ENCODE data around the gene SUN5.

Gene SUN5

DNA sequence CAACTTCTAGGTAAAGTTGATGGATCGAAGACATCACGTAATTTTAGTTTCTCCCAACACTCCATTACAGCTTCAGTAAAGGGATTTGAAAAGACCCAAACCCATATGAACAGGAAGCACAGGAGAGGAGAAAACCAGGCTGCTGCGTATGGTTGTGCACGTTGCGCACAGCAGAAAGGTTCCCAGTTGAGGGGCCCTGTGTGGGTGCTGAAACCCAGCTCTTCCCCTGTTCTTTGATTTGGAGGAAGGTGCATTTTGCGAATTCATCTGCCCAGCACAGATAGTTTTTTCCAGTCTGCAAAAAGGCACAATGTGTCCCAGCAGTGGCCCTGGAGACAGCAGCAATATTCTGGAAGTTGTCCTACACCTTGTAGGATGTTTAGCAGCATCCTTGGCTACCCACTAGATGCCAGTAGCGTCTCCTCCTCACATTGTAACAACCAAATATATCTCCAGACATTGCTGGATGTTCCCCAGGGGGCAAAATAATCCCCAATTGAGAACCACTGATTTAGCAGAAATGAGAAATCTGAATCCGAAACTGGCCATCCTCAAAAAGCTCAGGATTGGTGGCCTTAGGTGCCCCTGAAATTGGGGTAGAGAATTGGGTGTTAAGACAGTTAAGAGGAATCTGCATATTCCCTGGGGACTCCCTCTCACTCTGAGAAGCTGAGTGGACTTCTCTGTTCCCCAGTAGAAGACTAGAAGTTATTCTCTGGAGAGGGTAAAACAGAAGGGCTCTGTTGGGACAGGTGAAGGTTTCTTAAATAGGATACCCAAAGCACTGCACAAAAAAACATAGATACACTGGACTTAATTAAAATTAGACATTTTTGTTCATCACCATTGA is 12.2 kb downstream of the SUN5 start:
- no peak overlapping the region for H3K4me3 Mint-ChIP-seq
- peaks cover 11% of the 10 kb centered on the region for H3K9me3 Mint-ChIP-seq
- peak overlapping the region; percentile 17 for H3K27ac Mint-ChIP-seq
- peaks cover 48% of the 10 kb centered on the region for H3K4me1 Mint-ChIP-seq
- H3K36me3 Mint-ChIP-seq, result peaks cover 7% of the 10 kb centered on the region
- no peaks in the 10 kb centered on the region for H3K27me3 Mint-ChIP-seq

DNA sequence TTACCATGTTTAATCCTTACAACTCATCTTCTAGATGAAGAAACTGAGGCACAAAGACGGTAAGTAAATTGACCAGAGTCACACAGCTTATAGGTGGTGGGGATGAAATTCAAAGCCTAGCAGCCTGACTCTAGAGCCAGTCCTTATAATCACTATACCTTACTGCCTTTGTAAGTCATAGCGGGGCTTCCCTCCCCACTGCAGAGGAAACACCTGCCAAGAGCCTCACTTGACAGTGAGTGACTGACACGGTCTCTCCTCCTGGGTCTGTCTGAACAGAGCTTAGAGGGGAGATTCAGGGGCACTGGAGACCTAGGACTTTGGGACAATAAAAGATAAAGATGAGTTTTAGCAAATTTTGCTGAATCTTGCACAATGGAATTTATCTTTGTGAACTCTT is 12.8 kb downstream of the SUN5 start:
- Mint-ChIP-seq H3K36me3 (peaks cover 7% of the 10 kb centered on the region), H3K27ac (peak overlapping the region; percentile 17), H3K4me1 (peaks cover 45% of the 10 kb centered on the region), H3K4me3 (no peak overlapping the region), H3K9me3 (peaks cover 11% of the 10 kb centered on the region), H3K27me3 (no peaks in the 10 kb centered on the region)

- H3K36me3 Mint-ChIP-seq, result peaks cover 7% of the 10 kb centered on the region
- no peak overlapping the region for H3K27ac Mint-ChIP-seq
- H3K4me1 Mint-ChIP-seq, result peaks cover 50% of the 10 kb centered on the region
- no peaks in the 10 kb centered on the region for H3K27me3 Mint-ChIP-seq
- no peak overlapping the region for H3K4me3 Mint-ChIP-seq
- peaks cover 11% of the 10 kb centered on the region for H3K9me3 Mint-ChIP-seq
Measured at GRCh38 chr20:32990426-32990825, 13.8 kb downstream of the SUN5 start.

DNA sequence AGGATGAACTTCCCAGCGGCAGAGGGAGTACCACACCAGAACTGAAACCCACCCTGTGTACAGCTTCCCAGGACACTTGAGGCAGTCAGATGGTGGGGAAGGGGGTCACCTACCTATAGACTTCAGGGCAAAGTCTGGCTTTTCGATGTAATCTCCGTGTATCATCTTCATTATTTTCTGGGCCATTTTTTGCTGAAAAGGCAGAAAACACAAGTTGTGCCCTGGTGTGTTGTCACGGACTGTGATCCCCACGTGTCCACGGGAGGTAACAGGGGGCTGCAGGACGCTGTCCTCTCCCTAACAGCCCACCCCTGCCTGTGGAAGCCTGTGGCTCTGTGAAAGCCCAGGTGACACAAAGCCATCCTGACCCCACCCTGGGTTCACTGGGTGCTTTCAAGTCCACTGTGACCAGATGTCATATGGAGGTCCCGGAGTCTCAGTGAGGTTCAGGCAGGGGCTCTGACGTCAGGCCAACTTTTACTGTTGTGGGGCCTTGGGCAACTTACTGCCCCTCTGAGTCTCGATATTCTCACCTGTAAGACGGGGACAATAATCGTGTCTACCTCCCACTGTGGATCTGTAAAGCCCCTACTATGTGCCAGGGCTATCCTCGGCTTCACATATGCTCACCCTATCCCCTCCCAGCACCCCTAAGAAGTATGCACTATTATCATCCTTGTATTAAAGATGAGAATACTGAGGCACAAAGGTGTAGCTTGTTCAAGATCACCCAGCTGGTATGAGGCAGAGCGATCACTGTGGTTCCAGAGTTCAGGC is 14.5 kb downstream of the SUN5 start:
- no peak overlapping the region for H3K4me3 Mint-ChIP-seq
- peaks cover 46% of the 10 kb centered on the region for H3K4me1 Mint-ChIP-seq
- no peaks in the 10 kb centered on the region for H3K27me3 Mint-ChIP-seq
- H3K27ac Mint-ChIP-seq, result peak overlapping the region; percentile 8
- peaks cover 4% of the 10 kb centered on the region for H3K9me3 Mint-ChIP-seq
- peaks cover 2% of the 10 kb centered on the region for H3K36me3 Mint-ChIP-seq

- Mint-ChIP-seq H3K4me1 (peaks cover 45% of the 10 kb centered on the region), H3K36me3 (no peaks in the 10 kb centered on the region), H3K27ac (no peak overlapping the region), H3K4me3 (no peak overlapping the region), H3K9me3 (no peaks in the 10 kb centered on the region), H3K27me3 (no peaks in the 10 kb centered on the region)
Measured at GRCh38 chr20:32988008-32988407, 16.2 kb downstream of the SUN5 start.

- Mint-ChIP-seq H3K9me3 (no peaks in the 10 kb centered on the region), H3K4me3 (no peak overlapping the region), H3K27ac (no peak overlapping the region), H3K4me1 (peaks cover 41% of the 10 kb centered on the region), H3K36me3 (no peaks in the 10 kb centered on the region), H3K27me3 (no peaks in the 10 kb centered on the region)
Measured at GRCh38 chr20:32987044-32987825, 17.0 kb downstream of the SUN5 start.

DNA sequence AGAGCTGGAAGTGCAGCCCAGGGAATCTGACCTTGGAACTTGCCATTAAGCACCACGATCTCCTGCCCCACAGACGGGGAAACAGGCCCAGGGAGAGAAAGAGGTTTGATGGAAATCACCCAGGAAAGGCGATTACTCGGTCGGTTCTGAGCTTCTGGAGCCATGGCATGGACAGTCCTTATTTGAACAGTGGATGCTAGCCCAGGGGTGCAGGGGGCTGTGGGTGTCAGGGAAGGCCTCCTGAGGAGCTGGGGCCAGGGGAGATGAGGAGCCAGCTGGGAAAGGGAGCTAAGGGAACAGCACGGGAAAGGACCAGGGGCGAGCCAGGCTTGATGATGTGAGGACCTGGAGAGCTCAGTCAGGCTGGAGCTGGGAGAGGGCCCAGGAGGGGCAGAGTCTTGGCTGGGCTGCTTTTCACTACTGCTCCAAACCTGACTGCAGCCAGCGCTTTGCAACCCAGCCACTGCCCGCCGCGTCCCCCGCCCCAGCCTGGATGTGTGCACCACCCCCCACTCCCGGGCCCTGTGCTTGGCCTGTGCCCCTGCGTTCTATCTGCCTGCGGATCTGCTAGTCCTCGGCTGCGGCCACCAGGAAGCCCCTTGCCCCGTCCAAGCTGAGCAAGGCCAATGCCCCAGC is 17.8 kb downstream of the SUN5 start:
- H3K27ac Mint-ChIP-seq, result no peak overlapping the region
- H3K36me3 Mint-ChIP-seq, result no peaks in the 10 kb centered on the region
- H3K27me3 Mint-ChIP-seq, result no peaks in the 10 kb centered on the region
- no peak overlapping the region for H3K4me3 Mint-ChIP-seq
- no peaks in the 10 kb centered on the region for H3K9me3 Mint-ChIP-seq
- peaks cover 38% of the 10 kb centered on the region for H3K4me1 Mint-ChIP-seq

DNA sequence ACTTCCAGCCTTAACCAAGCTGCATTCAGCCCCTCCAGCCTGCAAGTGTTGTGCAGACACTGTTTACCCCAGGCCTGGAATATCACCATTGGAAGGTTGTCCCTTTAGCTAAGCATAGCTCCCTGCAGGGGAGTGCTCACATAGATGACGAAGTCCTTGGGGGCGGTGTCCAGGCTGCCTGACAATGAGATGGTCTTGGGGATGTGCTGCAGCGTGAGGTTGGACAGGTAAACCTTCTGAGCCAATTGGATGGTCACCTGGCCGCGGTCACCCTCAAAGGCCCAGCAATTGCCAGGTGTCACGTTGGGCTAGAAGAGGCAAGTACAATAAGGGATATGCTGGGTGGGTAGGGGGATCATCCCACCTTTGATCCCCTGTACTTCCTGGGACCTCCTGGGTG is 18.6 kb downstream of the SUN5 start:
- no peaks in the 10 kb centered on the region for H3K27me3 Mint-ChIP-seq
- peaks cover 37% of the 10 kb centered on the region for H3K4me1 Mint-ChIP-seq
- H3K27ac Mint-ChIP-seq, result no peak overlapping the region
- H3K36me3 Mint-ChIP-seq, result no peaks in the 10 kb centered on the region
- no peak overlapping the region for H3K4me3 Mint-ChIP-seq
- no peaks in the 10 kb centered on the region for H3K9me3 Mint-ChIP-seq

- peaks cover 37% of the 10 kb centered on the region for H3K4me1 Mint-ChIP-seq
- no peak overlapping the region for H3K27ac Mint-ChIP-seq
- H3K4me3 Mint-ChIP-seq, result no peak overlapping the region
- H3K27me3 Mint-ChIP-seq, result no peaks in the 10 kb centered on the region
- no peaks in the 10 kb centered on the region for H3K9me3 Mint-ChIP-seq
- no peaks in the 10 kb centered on the region for H3K36me3 Mint-ChIP-seq
Measured at GRCh38 chr20:32984631-32985354, 19.4 kb downstream of the SUN5 start.

- no peaks in the 10 kb centered on the region for H3K27me3 Mint-ChIP-seq
- H3K4me1 Mint-ChIP-seq, result peaks cover 34% of the 10 kb centered on the region
- no peak overlapping the region for H3K27ac Mint-ChIP-seq
- H3K4me3 Mint-ChIP-seq, result no peak overlapping the region
- no peaks in the 10 kb centered on the region for H3K9me3 Mint-ChIP-seq
- no peaks in the 10 kb centered on the region for H3K36me3 Mint-ChIP-seq
Measured at GRCh38 chr20:32984196-32984595, 20.0 kb downstream of the SUN5 start.

- Mint-ChIP-seq H3K9me3 (no peaks in the 10 kb centered on the region), H3K4me3 (no peak overlapping the region), H3K27me3 (no peaks in the 10 kb centered on the region), H3K36me3 (no peaks in the 10 kb centered on the region), H3K4me1 (peaks cover 36% of the 10 kb centered on the region), H3K27ac (no peak overlapping the region)
Measured at GRCh38 chr20:32983459-32984112, 20.6 kb downstream of the SUN5 start.

- peak overlapping the region; percentile 51 for H3K27ac Mint-ChIP-seq
- no peaks in the 10 kb centered on the region for H3K9me3 Mint-ChIP-seq
- no peaks in the 10 kb centered on the region for H3K36me3 Mint-ChIP-seq
- peaks cover 43% of the 10 kb centered on the region for H3K4me1 Mint-ChIP-seq
- H3K27me3 Mint-ChIP-seq, result no peaks in the 10 kb centered on the region
- H3K4me3 Mint-ChIP-seq, result no peak overlapping the region
Measured at GRCh38 chr20:32982617-32983458, 21.4 kb downstream of the SUN5 start.

GRCh38 chr20:32980990-32981389 is 23.2 kb downstream of the SUN5 start:
- Mint-ChIP-seq H3K4me3 (no peak overlapping the region), H3K27me3 (no peaks in the 10 kb centered on the region), H3K27ac (no peak overlapping the region), H3K4me1 (peaks cover 52% of the 10 kb centered on the region), H3K36me3 (no peaks in the 10 kb centered on the region), H3K9me3 (no peaks in the 10 kb centered on the region)
